ENCODE results near the gene STRN3. TPM values are rescaled to one million over a fixed set of nuclear protein-coding genes. Genes with fewer than 3 reads are reported as not detected.
"Not testable (repeated sequence)": the region's sequence is repeated elsewhere in the genome, so short reads cannot be mapped to it uniquely, and the experiment has no call there.

STRN3 gene
- total and polyA plus RNA-seq, 5 donors from 2014 or later = 3.5 to 27.1 (median 4.4) TPM

GRCh38 chr14:30915596-30915995 is 110.6 kb downstream of the STRN3 start:
- Mint-ChIP-seq H3K4me3 (no peak overlapping the region), H3K27me3 (no peaks in the 10 kb centered on the region), H3K9me3 (no peaks in the 10 kb centered on the region), H3K36me3 (peaks cover 24% of the 10 kb centered on the region), H3K4me1 (peaks cover 0 to 22% (median 4%) of the 10 kb centered on the region in 4 donors), H3K27ac (no peak overlapping the region)
- Histone ChIP-seq H3K9me3 (ENCODE audit: control insufficient read depth in 2 of 2, low read length in 2 of 2) (no peaks in the 10 kb centered on the region), H3K27ac (ENCODE audit: insufficient read depth, low read length, poor library complexity, severe bottlenecking) (no peak overlapping the region), H3K4me3 (ENCODE audit: low read depth, low read length) (no peak overlapping the region), H3K27me3 (ENCODE audit: control insufficient read depth, insufficient read depth, low read length) (no peaks in the 10 kb centered on the region), H3K4me1 (ENCODE audit: control insufficient read depth, insufficient read depth, low read length, poor library complexity, severe bottlenecking) (no peaks in the 10 kb centered on the region), H3K36me3 (ENCODE audit: control insufficient read depth, insufficient read depth, low read length) (peaks cover 16% of the 10 kb centered on the region)
- DNase-seq (no peak), ATAC-seq (ENCODE audit: low read depth in 2 of 2) (no peak)

GRCh38 chr14:30914812-30915211 is 111.4 kb downstream of the STRN3 start:
- DNase-seq = no peak
- ATAC-seq (ENCODE audit: low read depth in 2 of 2) = no peak
- H3K4me3 Mint-ChIP-seq = no peak overlapping the region
- Histone ChIP-seq H3K4me1 (ENCODE audit: control insufficient read depth, insufficient read depth, low read length, poor library complexity, severe bottlenecking) (no peaks in the 10 kb centered on the region), H3K36me3 (ENCODE audit: control insufficient read depth, insufficient read depth, low read length) (peaks cover 22% of the 10 kb centered on the region), H3K27ac (ENCODE audit: insufficient read depth, low read length, poor library complexity, severe bottlenecking) (no peak overlapping the region), H3K9me3 (ENCODE audit: control insufficient read depth in 2 of 2, low read length in 2 of 2) (no peaks in the 10 kb centered on the region), H3K27me3 (ENCODE audit: control insufficient read depth, insufficient read depth, low read length) (no peaks in the 10 kb centered on the region), H3K4me3 (ENCODE audit: low read depth, low read length) (no peak overlapping the region)
- no peaks in the 10 kb centered on the region for H3K9me3 Mint-ChIP-seq
- no peaks in the 10 kb centered on the region for H3K27me3 Mint-ChIP-seq
- peaks cover 17% of the 10 kb centered on the region for H3K36me3 Mint-ChIP-seq
- no peak overlapping the region for H3K27ac Mint-ChIP-seq
- peaks cover 0 to 17% (median 4%) of the 10 kb centered on the region in 4 donors for H3K4me1 Mint-ChIP-seq

GRCh38 chr14:30908826-30909225 is 117.4 kb downstream of the STRN3 start:
- DNase-seq (no peak), ATAC-seq (ENCODE audit: low read depth in 2 of 2) (no peak)
- no peaks in the 10 kb centered on the region for H3K4me1 ChIP-seq (ENCODE audit: control insufficient read depth, insufficient read depth, low read length, poor library complexity, severe bottlenecking)
- Mint-ChIP-seq H3K27ac (no peak overlapping the region), H3K36me3 (peaks cover 25% of the 10 kb centered on the region), H3K4me3 (no peak overlapping the region), H3K9me3 (no peaks in the 10 kb centered on the region), H3K27me3 (no peaks in the 10 kb centered on the region), H3K4me1 (peaks cover 0 to 10% (median 0%) of the 10 kb centered on the region in 4 donors)
- no peak overlapping the region for H3K27ac ChIP-seq (ENCODE audit: insufficient read depth, low read length, poor library complexity, severe bottlenecking)
- no peaks in the 10 kb centered on the region for H3K27me3 ChIP-seq (ENCODE audit: control insufficient read depth, insufficient read depth, low read length)
- no peak overlapping the region for H3K4me3 ChIP-seq (ENCODE audit: low read depth, low read length)
- H3K9me3 ChIP-seq (ENCODE audit: control insufficient read depth in 2 of 2, low read length in 2 of 2) = no peaks in the 10 kb centered on the region
- peaks cover 57% of the 10 kb centered on the region for H3K36me3 ChIP-seq (ENCODE audit: control insufficient read depth, insufficient read depth, low read length)

- H3K27ac Mint-ChIP-seq = no peak overlapping the region
Observed at GRCh38 chr14:30907659-30908057, 118.5 kb downstream of the STRN3 start.

GRCh38 chr14:30906752-30907658 is 119.2 kb downstream of the STRN3 start:
- Mint-ChIP-seq H3K27ac (no peak overlapping the region), H3K4me1 (peaks cover 0 to 10% (median 0%) of the 10 kb centered on the region in 4 donors), H3K4me3 (no peak overlapping the region), H3K27me3 (no peaks in the 10 kb centered on the region), H3K36me3 (peaks cover 31% of the 10 kb centered on the region), H3K9me3 (no peaks in the 10 kb centered on the region)
- no peak overlapping the region for H3K4me3 ChIP-seq (ENCODE audit: low read depth, low read length)
- no peaks in the 10 kb centered on the region for H3K9me3 ChIP-seq (ENCODE audit: control insufficient read depth in 2 of 2, low read length in 2 of 2)
- no peak overlapping the region for H3K27ac ChIP-seq (ENCODE audit: insufficient read depth, low read length, poor library complexity, severe bottlenecking)
- DNase-seq (peak in 1 of 3 donors; percentile 51), ATAC-seq (ENCODE audit: low read depth in 2 of 2) (no peak)
- H3K36me3 ChIP-seq (ENCODE audit: control insufficient read depth, insufficient read depth, low read length) = peaks cover 57% of the 10 kb centered on the region
- no peaks in the 10 kb centered on the region for H3K27me3 ChIP-seq (ENCODE audit: control insufficient read depth, insufficient read depth, low read length)
- H3K4me1 ChIP-seq (ENCODE audit: control insufficient read depth, insufficient read depth, low read length, poor library complexity, severe bottlenecking) = no peaks in the 10 kb centered on the region

More at GRCh38 chr14:30907659-30908057, 118.5 kb downstream of the STRN3 start:
- H3K4me3 Mint-ChIP-seq = no peak overlapping the region
- no peaks in the 10 kb centered on the region for H3K27me3 Mint-ChIP-seq
- ATAC-seq (ENCODE audit: low read depth in 2 of 2) (no peak), DNase-seq (no peak)
- no peak overlapping the region for H3K27ac ChIP-seq (ENCODE audit: insufficient read depth, low read length, poor library complexity, severe bottlenecking)
- H3K4me1 Mint-ChIP-seq = peaks cover 0 to 10% (median 0%) of the 10 kb centered on the region in 4 donors
- peaks cover 57% of the 10 kb centered on the region for H3K36me3 ChIP-seq (ENCODE audit: control insufficient read depth, insufficient read depth, low read length)
- no peaks in the 10 kb centered on the region for H3K4me1 ChIP-seq (ENCODE audit: control insufficient read depth, insufficient read depth, low read length, poor library complexity, severe bottlenecking)
- no peak overlapping the region for H3K4me3 ChIP-seq (ENCODE audit: low read depth, low read length)
- H3K36me3 Mint-ChIP-seq = peaks cover 25% of the 10 kb centered on the region
- no peaks in the 10 kb centered on the region for H3K9me3 ChIP-seq (ENCODE audit: control insufficient read depth in 2 of 2, low read length in 2 of 2)
- no peaks in the 10 kb centered on the region for H3K9me3 Mint-ChIP-seq
- no peaks in the 10 kb centered on the region for H3K27me3 ChIP-seq (ENCODE audit: control insufficient read depth, insufficient read depth, low read length)

- peaks cover 39% of the 10 kb centered on the region for H3K36me3 ChIP-seq (ENCODE audit: control insufficient read depth, insufficient read depth, low read length)
- H3K9me3 ChIP-seq (ENCODE audit: control insufficient read depth in 2 of 2, low read length in 2 of 2) = no peaks in the 10 kb centered on the region
- Mint-ChIP-seq H3K36me3 (peaks cover 40% of the 10 kb centered on the region), H3K4me3 (no peak overlapping the region), H3K27me3 (no peaks in the 10 kb centered on the region), H3K27ac (peak overlapping the region in 2 of 3 donors; percentile 5 to 13), H3K4me1 (peaks cover 0 to 10% (median 4%) of the 10 kb centered on the region in 4 donors), H3K9me3 (no peaks in the 10 kb centered on the region)
- no peak overlapping the region for H3K4me3 ChIP-seq (ENCODE audit: low read depth, low read length)
- DNase-seq (no peak), ATAC-seq (ENCODE audit: low read depth in 2 of 2) (no peak)
- H3K27ac ChIP-seq (ENCODE audit: insufficient read depth, low read length, poor library complexity, severe bottlenecking) = no peak overlapping the region
- no peaks in the 10 kb centered on the region for H3K4me1 ChIP-seq (ENCODE audit: control insufficient read depth, insufficient read depth, low read length, poor library complexity, severe bottlenecking)
- no peaks in the 10 kb centered on the region for H3K27me3 ChIP-seq (ENCODE audit: control insufficient read depth, insufficient read depth, low read length)
Observed at GRCh38 chr14:30903285-30904124, 122.7 kb downstream of the STRN3 start.

- peaks cover 3 to 10% (median 4%) of the 10 kb centered on the region in 4 donors for H3K4me1 Mint-ChIP-seq
- H3K27ac ChIP-seq (ENCODE audit: insufficient read depth, low read length, poor library complexity, severe bottlenecking); H3K4me1 ChIP-seq (ENCODE audit: control insufficient read depth, insufficient read depth, low read length, poor library complexity, severe bottlenecking); H3K4me3 Mint-ChIP-seq; ATAC-seq (ENCODE audit: low read depth in 2 of 2); H3K27ac Mint-ChIP-seq; H3K4me3 ChIP-seq (ENCODE audit: low read depth, low read length); H3K27me3 ChIP-seq (ENCODE audit: control insufficient read depth, insufficient read depth, low read length); H3K9me3 ChIP-seq (ENCODE audit: control insufficient read depth in 2 of 2, low read length in 2 of 2); H3K27me3 Mint-ChIP-seq; DNase-seq; H3K9me3 Mint-ChIP-seq: not testable (repeated sequence)
- peaks cover 45% of the 10 kb centered on the region for H3K36me3 Mint-ChIP-seq
- H3K36me3 ChIP-seq (ENCODE audit: control insufficient read depth, insufficient read depth, low read length) = peaks cover 36% of the 10 kb centered on the region
Observed at GRCh38 chr14:30897121-30897520, 129.1 kb downstream of the STRN3 start.

Data from CD4-positive, CD25-positive, alpha-beta regulatory T cell (primary cell).